Gastroesophageal sphincter (tissue), 4 donors: ENCODE results near the gene MPDZ. TPM values are rescaled to one million over a fixed set of nuclear protein-coding genes. Genes with fewer than 3 reads are reported as not detected.

Experiments
- ATAC-seq: fragments of 150-250 bp; one replicate; pipeline ENCODE4 v1.9.1; 2016; ENCODE audit warnings: mild to moderate bottlenecking, moderate library complexity
- H3K27ac ChIP-seq, 4 donors: fragments of 200-600 bp; sonication (generic) in 3 of 4; 1 replicate in 3 of 4; 2 replicates in 1 of 4; pipeline ENCODE4 v1.5.1; 2016 to 2019
- H3K27me3 ChIP-seq: fragments of 200-600 bp; sonication (generic); one replicate; pipeline ENCODE4 v1.5.1; 2019
- H3K36me3 ChIP-seq, 2 donors: fragments of 200-600 bp; sonication (generic); one replicate each; pipeline ENCODE4 v1.5.1; 2019; ENCODE audit warnings: control low read depth in 1 of 2
- H3K4me1 ChIP-seq, 3 donors: fragments of 200-600 bp; sonication (generic); 1 replicate in 2 of 3; 2 replicates in 1 of 3; pipeline ENCODE4 v1.5.1; 2016 to 2019; ENCODE audit warnings: control low read depth in 2 of 3
- H3K4me3 ChIP-seq, 2 donors: fragments of 200-600 bp; sonication (generic); one replicate each; pipeline ENCODE4 v1.5.1; 2019; ENCODE audit warnings: mild to moderate bottlenecking in 1 of 2, moderate library complexity in 1 of 2
- H3K9me3 ChIP-seq, 3 donors: fragments of 200-600 bp; sonication (generic); one replicate each; pipeline ENCODE4 v1.5.1; 2017 to 2019; ENCODE audit warnings: control low read depth in 2 of 3
- EP300 ChIP-seq: sonication (generic); formaldehyde crosslinking; IDR thresholded peaks from one replicate; pipeline ENCODE4 v1.6.1; 2017; ENCODE audit warnings: antibody characterized with exemption, mild to moderate bottlenecking
- POLR2A ChIP-seq, 2 donors: fragments of 450-650 bp; IDR thresholded peaks; one replicate each; pipeline ENCODE4 v1.6.1; 2017; ENCODE audit warnings: antibody characterized with exemption in 2 of 2, mild to moderate bottlenecking in 2 of 2, moderate library complexity in 1 of 2
- POLR2AphosphoS5 ChIP-seq: sonication (generic); formaldehyde crosslinking; IDR thresholded peaks from one replicate; pipeline ENCODE4 v1.6.1; 2017; ENCODE audit warnings: antibody characterized with exemption
- WGBS, 2 donors: methylation state at CpG; one replicate each; pipeline ENCODE4 v1.1.5; 2018; ENCODE audit warnings: low coverage in 1 of 2; 5-methylcytosine and 5-hydroxymethylcytosine counted together
- total RNA-seq, 4 donors: library from RNA; depleted of rRNA; stranded (reverse); fragments of >200 nt; gene quantifications; one replicate each; pipeline ENCODE4 v1.1.0, GENCODE V29; 2016
- TF ChIP-seq, protein P1 (sequence below), 4 experiments: fragments of 200-600 bp in 2 of 4; fragments of 450-650 bp in 2 of 4; sonication (generic) in 1 of 4; IDR thresholded peaks; one replicate each; pipeline ENCODE4 v1.5.1; 2017 to 2019; ENCODE audit warnings: antibody characterized with exemption in 4 of 4, mild to moderate bottlenecking in 2 of 4, moderate library complexity in 2 of 4

Gene MPDZ
- total RNA-seq, 4 donors from 2014 or later, result 71.8 to 102 (median 81.2) TPM

DNA sequence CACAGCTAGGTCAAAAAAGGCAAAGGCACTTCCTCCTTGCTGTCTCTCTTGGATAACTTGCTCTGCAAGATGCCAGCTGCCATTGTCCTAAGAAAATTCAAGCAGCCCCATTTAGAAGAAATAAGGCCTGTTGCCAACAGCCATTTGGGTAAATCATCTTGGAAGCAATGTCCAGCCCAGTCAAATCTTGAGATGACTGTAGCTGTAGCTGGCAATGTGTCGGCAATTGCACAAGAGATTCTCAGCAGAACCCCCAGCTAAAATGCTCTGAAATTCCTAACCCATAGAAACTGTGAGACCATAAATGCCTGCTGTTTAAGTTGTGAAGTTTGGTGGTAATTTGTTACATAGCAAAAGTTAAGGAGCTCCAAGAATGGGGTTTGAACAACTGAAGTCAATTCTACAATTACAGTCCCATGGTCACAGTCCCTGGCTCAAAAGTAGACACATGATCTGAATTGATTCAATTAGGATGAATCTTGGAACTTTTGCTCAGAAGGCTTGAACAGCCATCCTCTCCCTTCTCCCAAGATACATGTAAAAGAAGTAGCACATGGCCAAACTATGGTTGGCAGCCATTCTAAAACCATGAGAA, 151.1 kb downstream of the MPDZ start:
- no peaks in the 10 kb centered on the region for H3K9me3 ChIP-seq
- no peak for ATAC-seq
- peaks cover 0 to 52% of the 10 kb centered on the region in 2 donors for H3K36me3 ChIP-seq
- no peak overlapping the region for H3K27ac ChIP-seq
- peaks cover 0 to 31% (median 0%) of the 10 kb centered on the region in 3 donors for H3K4me1 ChIP-seq
- no peak overlapping the region for H3K4me3 ChIP-seq
- 83% methylated on average over 1 of the region's 1 CpG; no CpG with 5 or more reads in 1 of the 2 donors for WGBS, 2 donors
- TF ChIP-seq POLR2A (IDR thresholded peaks at IDR 0.05) (no peak), EP300 (no peak)
- TF ChIP-seq, protein P1, sequence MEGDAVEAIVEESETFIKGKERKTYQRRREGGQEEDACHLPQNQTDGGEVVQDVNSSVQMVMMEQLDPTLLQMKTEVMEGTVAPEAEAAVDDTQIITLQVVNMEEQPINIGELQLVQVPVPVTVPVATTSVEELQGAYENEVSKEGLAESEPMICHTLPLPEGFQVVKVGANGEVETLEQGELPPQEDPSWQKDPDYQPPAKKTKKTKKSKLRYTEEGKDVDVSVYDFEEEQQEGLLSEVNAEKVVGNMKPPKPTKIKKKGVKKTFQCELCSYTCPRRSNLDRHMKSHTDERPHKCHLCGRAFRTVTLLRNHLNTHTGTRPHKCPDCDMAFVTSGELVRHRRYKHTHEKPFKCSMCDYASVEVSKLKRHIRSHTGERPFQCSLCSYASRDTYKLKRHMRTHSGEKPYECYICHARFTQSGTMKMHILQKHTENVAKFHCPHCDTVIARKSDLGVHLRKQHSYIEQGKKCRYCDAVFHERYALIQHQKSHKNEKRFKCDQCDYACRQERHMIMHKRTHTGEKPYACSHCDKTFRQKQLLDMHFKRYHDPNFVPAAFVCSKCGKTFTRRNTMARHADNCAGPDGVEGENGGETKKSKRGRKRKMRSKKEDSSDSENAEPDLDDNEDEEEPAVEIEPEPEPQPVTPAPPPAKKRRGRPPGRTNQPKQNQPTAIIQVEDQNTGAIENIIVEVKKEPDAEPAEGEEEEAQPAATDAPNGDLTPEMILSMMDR (IDR thresholded peaks at IDR 0.05), result no peak
- no peaks in the 10 kb centered on the region for H3K27me3 ChIP-seq

GRCh38 chr9:13127131-13127530, 152.4 kb downstream of the MPDZ start:
- Histone ChIP-seq H3K4me3 (no peak overlapping the region), H3K27ac (peak overlapping the region in 1 of 4 donors; percentile 44), H3K9me3 (no peaks in the 10 kb centered on the region), H3K4me1 (peaks cover 0 to 31% (median 0%) of the 10 kb centered on the region in 3 donors), H3K27me3 (no peaks in the 10 kb centered on the region), H3K36me3 (peaks cover 5 to 52% of the 10 kb centered on the region in 2 donors)
- TF ChIP-seq EP300, result no peak
- TF ChIP-seq POLR2A (IDR thresholded peaks at IDR 0.05), result no peak
- ATAC-seq, result no peak
- 77 to 92% methylated on average over 3 of the region's 3 CpGs for whole genome bisulfite sequencing, 2 donors

GRCh38 chr9:13125261-13125660, 154.2 kb downstream of the MPDZ start:
- no peak for ATAC-seq
- H3K36me3 ChIP-seq, result peaks cover 5 to 52% of the 10 kb centered on the region in 2 donors
- no peaks in the 10 kb centered on the region for H3K9me3 ChIP-seq
- H3K27me3 ChIP-seq, result no peaks in the 10 kb centered on the region
- H3K4me3 ChIP-seq, result no peak overlapping the region
- H3K4me1 ChIP-seq, result peaks cover 0 to 31% (median 0%) of the 10 kb centered on the region in 3 donors
- TF ChIP-seq, protein P1 (IDR thresholded peaks at IDR 0.05), result no peak
- no peak for TF ChIP-seq POLR2AphosphoS5
- no peak for TF ChIP-seq POLR2A (IDR thresholded peaks at IDR 0.05)
- no peak for TF ChIP-seq EP300
- peak overlapping the region in 1 of 4 donors; percentile 44 for H3K27ac ChIP-seq

DNA sequence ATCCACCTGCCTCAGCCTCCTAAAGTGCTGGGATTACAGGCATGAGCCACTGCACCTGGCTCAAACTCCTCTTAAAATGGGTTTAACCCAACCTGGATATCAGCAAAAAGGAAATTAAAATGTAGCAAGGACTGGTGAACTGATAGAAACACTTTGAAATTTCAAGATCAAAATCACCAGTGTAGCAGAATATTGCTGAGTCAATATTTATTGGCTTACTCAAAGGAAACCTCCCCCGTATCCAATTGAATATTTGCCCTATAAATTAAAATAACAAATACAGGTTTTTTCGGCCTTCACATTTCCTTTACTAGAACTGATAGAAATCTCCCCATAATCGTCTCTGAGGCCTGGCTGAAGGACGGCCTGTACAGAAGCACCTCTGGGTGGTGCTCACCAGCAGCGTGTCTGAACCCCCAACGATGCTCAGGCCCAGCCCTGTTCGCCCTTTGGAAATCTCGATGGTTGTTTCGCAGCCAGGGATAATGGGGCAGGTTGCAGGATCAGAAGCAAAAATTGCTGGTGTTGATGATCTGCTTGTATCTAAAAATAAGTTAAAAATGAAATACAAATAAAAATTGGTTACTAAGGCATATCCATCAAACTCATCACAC, 156.6 kb downstream of the MPDZ start:
- TF ChIP-seq POLR2A (IDR thresholded peaks at IDR 0.05) (no peak), EP300 (no peak), POLR2AphosphoS5 (no peak)
- TF ChIP-seq, protein P1 (IDR thresholded peaks at IDR 0.05), result no peak
- no peak overlapping the region for H3K27ac ChIP-seq
- H3K36me3 ChIP-seq, result peaks cover 5 to 70% of the 10 kb centered on the region in 2 donors

DNA sequence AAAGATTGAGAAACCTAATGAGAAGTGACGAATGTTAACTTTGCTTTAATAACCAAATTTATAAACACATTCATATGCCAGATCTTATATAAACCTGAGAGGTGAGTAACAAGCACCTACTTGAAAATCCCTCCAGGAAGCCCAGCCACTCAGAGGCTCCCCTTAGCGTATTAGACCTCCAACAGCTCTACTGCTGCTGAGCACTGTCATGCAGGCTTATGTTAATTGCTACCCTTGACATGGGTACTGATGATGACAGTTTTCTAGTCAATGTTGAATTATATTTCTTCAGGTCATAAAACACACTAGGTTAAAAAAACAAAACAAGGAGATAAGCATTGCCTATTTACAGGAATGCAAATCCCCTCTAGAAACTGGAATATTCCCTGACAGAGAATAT, 161.2 kb downstream of the MPDZ start:
- peaks cover 5 to 50% of the 10 kb centered on the region in 2 donors for H3K36me3 ChIP-seq
- H3K27ac ChIP-seq, result no peak overlapping the region
- TF ChIP-seq, protein P1 (IDR thresholded peaks at IDR 0.05), result no peak
- no peak for TF ChIP-seq EP300
- no peak for TF ChIP-seq POLR2AphosphoS5
- H3K4me3 ChIP-seq, result no peak overlapping the region
- H3K9me3 ChIP-seq, result no peaks in the 10 kb centered on the region
- whole genome bisulfite sequencing, 2 donors, result 96% methylated on average over 2 of the region's 2 CpGs; no CpG with 5 or more reads in 1 of the 2 donors
- H3K27me3 ChIP-seq, result no peaks in the 10 kb centered on the region
- no peak for ATAC-seq
- peaks cover 0 to 18% (median 0%) of the 10 kb centered on the region in 3 donors for H3K4me1 ChIP-seq

More for the DNA sequence above, 156.6 kb downstream of the MPDZ start:
- H3K9me3 ChIP-seq, result no peaks in the 10 kb centered on the region
- no peaks in the 10 kb centered on the region for H3K27me3 ChIP-seq
- 95 to 100% methylated on average over 8 of the region's 9 CpGs for WGBS, 2 donors
- no peak for ATAC-seq
- H3K4me3 ChIP-seq, result no peak overlapping the region
- H3K4me1 ChIP-seq, result peaks cover 0 to 24% (median 0%) of the 10 kb centered on the region in 3 donors
